RCC 7860 (cell line): ENCODE results near the gene PNMA8B.
"Not testable (repeated sequence)": the region's sequence is repeated elsewhere in the genome, so short reads cannot be mapped to it uniquely, and the experiment has no call there.

Experiments used
- DNase-seq: peaks from one replicate; pipeline ENCODE4 v3.0.0-alpha.2; 2015; ENCODE audit warnings: low spot score
- FAIRE-seq: peaks from 2 replicates; lab custom pipeline; 2012; peaks lifted over from hg19 to GRCh38; lab: Jason Lieb, UNC

Gene PNMA8B

GRCh38 chr19:46495786-46496099 lies at the start of gene PNMA8B:
TSS of gene PNMA8B (minus strand) at chr19:46495867. CDS start at chr19:46495465, 402 bp downstream.
- DNase-seq (no peak), FAIRE-seq (no peak)

GRCh38 chr19:46544651-46545050 lies 49.0 kb upstream of the PNMA8B start:
- DNase-seq (no peak), FAIRE-seq (no peak)

GRCh38 chr19:46542428-46543230 lies 47.0 kb upstream of the PNMA8B start:
- FAIRE-seq (peak; percentile 72), DNase-seq (peak; percentile 71)

- FAIRE-seq (no peak), DNase-seq (no peak)
Observed at GRCh38 chr19:46537136-46538097, 41.8 kb upstream of the PNMA8B start.

GRCh38 chr19:46536391-46536790 lies 40.7 kb upstream of the PNMA8B start:
- DNase-seq (no peak), FAIRE-seq (no peak)

GRCh38 chr19:46533621-46534081 lies 38.0 kb upstream of the PNMA8B start:
- DNase-seq (no peak), FAIRE-seq (no peak)

- no peak for DNase-seq
Observed at GRCh38 chr19:46533078-46533620, 37.5 kb upstream of the PNMA8B start.

GRCh38 chr19:46530636-46531035 lies 35.0 kb upstream of the PNMA8B start:
- FAIRE-seq (no peak), DNase-seq (peak; percentile 48)

More at GRCh38 chr19:46533078-46533620, 37.5 kb upstream of the PNMA8B start:
- no peak for FAIRE-seq

GRCh38 chr19:46529622-46530451 lies 34.2 kb upstream of the PNMA8B start:
- FAIRE-seq (no peak), DNase-seq (peak; percentile 66)

- FAIRE-seq (no peak), DNase-seq (no peak)
Observed at GRCh38 chr19:46528601-46529590, 33.2 kb upstream of the PNMA8B start.

- not testable (repeated sequence) for FAIRE-seq
Observed at GRCh38 chr19:46526801-46527200, 31.1 kb upstream of the PNMA8B start.

GRCh38 chr19:46524308-46524707 lies 28.6 kb upstream of the PNMA8B start:
- FAIRE-seq = no peak
- no peak for DNase-seq

More at GRCh38 chr19:46526801-46527200, 31.1 kb upstream of the PNMA8B start:
- not testable (repeated sequence) for DNase-seq

GRCh38 chr19:46522988-46523387 lies 27.3 kb upstream of the PNMA8B start:
- DNase-seq, FAIRE-seq: not testable (repeated sequence)

- DNase-seq (no peak), FAIRE-seq (no peak)
Observed at GRCh38 chr19:46521241-46521868, 25.7 kb upstream of the PNMA8B start.

- FAIRE-seq = no peak
- DNase-seq = no peak
Observed at GRCh38 chr19:46520616-46521015, 24.9 kb upstream of the PNMA8B start.

GRCh38 chr19:46517471-46517870 lies 21.8 kb upstream of the PNMA8B start:
- FAIRE-seq (no peak), DNase-seq (no peak)

GRCh38 chr19:46515879-46516350 lies 20.2 kb upstream of the PNMA8B start:
- DNase-seq (no peak), FAIRE-seq (no peak)

GRCh38 chr19:46515290-46515609 lies 19.6 kb upstream of the PNMA8B start:
- no peak for DNase-seq
- FAIRE-seq = no peak
